IMR-90 (cell line): ENCODE measurements around the gene CYP4X1. TPM values are rescaled to one million over a fixed set of nuclear protein-coding genes. Genes with fewer than 3 reads are reported as not detected.

ENCODE experiments used
- ATAC-seq: fragments of 200-7000 bp; cut with Tn5 transposase; 2 replicates; pipeline ENCODE4 v1.9.1; 2020; ENCODE audit warnings: low read depth, mild to moderate bottlenecking, moderate library complexity
- BruUV-seq: library from RNA; stranded (reverse); fragments of 400-500 nt; replicated peaks from 2 replicates; lab custom pipeline; 2021; lab: Mats Ljungman, UMichigan
- CTCF ChIA-PET: fragments of 300-600 bp; formaldehyde crosslinking; extraction: SDS; loops from one replicate; lab custom pipeline; 2021; ENCODE audit warnings: antibody characterized with exemption; lab: Yijun Ruan, JAX
- POLR2A ChIA-PET: fragments of 300-600 bp; sonication (Branson Sonifier 250); formaldehyde crosslinking; loops from one replicate; lab custom pipeline; 2022; ENCODE audit warnings: antibody characterized with exemption; ENCODE audit not compliant: unreplicated experiment; lab: Charles Lee
- DNase-seq: peaks from one replicate; pipeline ENCODE4 v3.0.0; 2013
- H2AFZ ChIP-seq: replicated peaks from 2 replicates; pipeline ENCODE3; 2013; ENCODE audit warnings: low read length, mild to moderate bottlenecking; ENCODE audit not compliant: poor library complexity
- H2AK5ac ChIP-seq: 2 replicates; pipeline ENCODE4 v1.6.1; 2013; ENCODE audit warnings: low read depth, low read length, inconsistent platforms
- H2AK9ac ChIP-seq: replicated peaks from 2 replicates; pipeline ENCODE3; 2013; ENCODE audit warnings: mild to moderate bottlenecking, low read depth, low read length, moderate library complexity; ENCODE audit not compliant: poor library complexity
- H2BK120ac ChIP-seq: 2 replicates; pipeline ENCODE4 v1.6.1; 2013; ENCODE audit warnings: low read depth, low read length, inconsistent platforms
- H2BK15ac ChIP-seq: 3 replicates; pipeline ENCODE4 v1.6.1; 2013; ENCODE audit warnings: low read depth, low read length, inconsistent platforms
- H2BK20ac ChIP-seq: 2 replicates; pipeline ENCODE4 v1.6.1; 2013; ENCODE audit warnings: low read depth, mild to moderate bottlenecking, inconsistent platforms, low read length, moderate library complexity
- H2BK5ac ChIP-seq: 2 replicates; pipeline ENCODE4 v1.6.1; 2013; ENCODE audit warnings: mild to moderate bottlenecking, low read depth, low read length, inconsistent platforms; ENCODE audit not compliant: poor library complexity, severe bottlenecking
- H3K14ac ChIP-seq: replicated peaks from 2 replicates; pipeline ENCODE4 v1.6.1; 2013; ENCODE audit warnings: low read depth, low read length, inconsistent platforms
- H3K18ac ChIP-seq: 2 replicates; pipeline ENCODE4 v1.6.1; 2013; ENCODE audit warnings: low read depth, low read length, control low read depth
- H3K23ac ChIP-seq: 2 replicates; pipeline ENCODE4 v1.6.1; 2013; ENCODE audit warnings: low read depth, low read length, inconsistent platforms
- H3K27ac ChIP-seq: 2 replicates; pipeline ENCODE4 v1.5.1; 2013; ENCODE audit warnings: mild to moderate bottlenecking, control low read depth, low read length; ENCODE audit not compliant: insufficient read depth
- H3K27me3 ChIP-seq: 2 replicates; pipeline ENCODE4 v1.6.1; 2013; ENCODE audit warnings: low read length; ENCODE audit not compliant: control insufficient read depth, insufficient read depth
- H3K36me3 ChIP-seq: 2 replicates; pipeline ENCODE4 v1.6.1; 2013; ENCODE audit warnings: low read length, mixed read lengths; ENCODE audit not compliant: control insufficient read depth, insufficient read depth
- H3K4ac ChIP-seq: 2 replicates; pipeline ENCODE4 v1.6.1; 2013; ENCODE audit warnings: low read depth, low read length, inconsistent platforms
- H3K4me1 ChIP-seq: 2 replicates; pipeline ENCODE4 v1.6.1; 2013; ENCODE audit warnings: low read length, mixed read lengths; ENCODE audit not compliant: control insufficient read depth, insufficient read depth
- H3K4me2 ChIP-seq: 2 replicates; pipeline ENCODE4 v1.6.1; 2013; ENCODE audit warnings: low read depth, mild to moderate bottlenecking, control low read depth, low read length, moderate library complexity
- H3K4me3 ChIP-seq: 2 replicates; pipeline ENCODE4 v1.5.1; 2013; ENCODE audit warnings: low read depth, mild to moderate bottlenecking, control low read depth, low read length, moderate library complexity; ENCODE audit not compliant: insufficient read depth
- H3K56ac ChIP-seq: 2 replicates; pipeline ENCODE4 v1.6.1; 2013; ENCODE audit warnings: low read length, inconsistent platforms; ENCODE audit not compliant: insufficient read depth; ENCODE audit errors: extremely low read depth
- H3K79me1 ChIP-seq, 2 experiments: 2 replicates each; pipeline ENCODE4 v1.6.1; 2013; ENCODE audit warnings: low read length in 2 of 2, inconsistent platforms in 1 of 2, low read depth in 1 of 2
- H3K9ac ChIP-seq: 2 replicates; pipeline ENCODE4 v1.6.1; 2013; ENCODE audit warnings: low read depth, low read length, control low read depth
- H3K9me1 ChIP-seq: 2 replicates; pipeline ENCODE4 v1.6.1; 2013; ENCODE audit warnings: low read length, inconsistent platforms; ENCODE audit not compliant: insufficient read depth
- H3K9me3 ChIP-seq: 2 replicates; pipeline ENCODE4 v1.6.1; 2013; ENCODE audit warnings: low read length; ENCODE audit not compliant: control insufficient read depth, insufficient read depth
- H4K20me1 ChIP-seq: 2 replicates; pipeline ENCODE4 v1.6.1; 2013; ENCODE audit warnings: low read length, inconsistent platforms; ENCODE audit not compliant: insufficient read depth
- H4K5ac ChIP-seq: 2 replicates; pipeline ENCODE4 v1.6.1; 2013; ENCODE audit warnings: mild to moderate bottlenecking, low read depth, low read length, control low read depth
- H4K8ac ChIP-seq, 2 experiments: 2 replicates each; pipeline ENCODE4 v1.6.1; 2013; ENCODE audit warnings: low read depth in 2 of 2, low read length in 2 of 2, control low read depth in 1 of 2, inconsistent platforms in 1 of 2
- H4K91ac ChIP-seq: 2 replicates; pipeline ENCODE4 v1.6.1; 2013; ENCODE audit warnings: low read depth, low read length, inconsistent platforms; ENCODE audit not compliant: insufficient read depth
- BHLHE40 ChIP-seq: fragments of 150-350 bp; IDR thresholded peaks from 2 replicates; pipeline ENCODE4 v1.6.1; 2016; ENCODE audit warnings: mild to moderate bottlenecking, low read depth, low read length
- CEBPB ChIP-seq: IDR thresholded peaks from 2 replicates; pipeline ENCODE4 v1.6.1; 2012; ENCODE audit warnings: low read depth, low read length, improper control_type of control experiment
- CHD1 ChIP-seq: IDR thresholded peaks from 2 replicates; pipeline ENCODE4 v1.6.1; 2012; ENCODE audit warnings: low read depth, low read length, improper control_type of control experiment
- CTCF ChIP-seq: conservative IDR thresholded peaks from 2 replicates; pipeline ENCODE4 v1.5.1; 2012; ENCODE audit warnings: mild to moderate bottlenecking, low read depth, low read length, improper control_type of control experiment
- ELK1 ChIP-seq: fragments of 150-350 bp; IDR thresholded peaks from 2 replicates; pipeline ENCODE4 v1.6.1; 2016; ENCODE audit warnings: low read depth, mild to moderate bottlenecking, low read length, moderate library complexity, borderline replicate concordance
- FOS ChIP-seq: fragments of 150-350 bp; IDR thresholded peaks from 2 replicates; pipeline ENCODE4 v1.6.1; 2016; ENCODE audit warnings: low read depth, low read length
- MAFK ChIP-seq: IDR thresholded peaks from 2 replicates; pipeline ENCODE4 v1.6.1; 2012; ENCODE audit warnings: low read depth, low read length, improper control_type of control experiment
- MAZ ChIP-seq: IDR thresholded peaks from 2 replicates; pipeline ENCODE4 v1.6.1; 2012; ENCODE audit warnings: low read depth, mild to moderate bottlenecking, low read length, improper control_type of control experiment, moderate library complexity, borderline replicate concordance
- MXI1 ChIP-seq: IDR thresholded peaks from 2 replicates; pipeline ENCODE4 v1.6.1; 2012; ENCODE audit warnings: low read depth, mild to moderate bottlenecking, low read length, moderate library complexity, borderline replicate concordance
- NFE2L2 ChIP-seq: fragments of 150-350 bp; IDR thresholded peaks from 2 replicates; pipeline ENCODE4 v1.6.1; 2016; ENCODE audit warnings: low read depth, mild to moderate bottlenecking, low read length
- POLR2A ChIP-seq: IDR thresholded peaks from 2 replicates; pipeline ENCODE4 v1.6.1; 2012; ENCODE audit warnings: mild to moderate bottlenecking, low read depth, low read length
- RAD21 ChIP-seq: IDR thresholded peaks from 2 replicates; pipeline ENCODE4 v1.6.1; 2012; ENCODE audit warnings: low read length, improper control_type of control experiment
- RCOR1 ChIP-seq: IDR thresholded peaks from 2 replicates; pipeline ENCODE4 v1.6.1; 2012; ENCODE audit warnings: mild to moderate bottlenecking, low read length, improper control_type of control experiment; ENCODE audit not compliant: insufficient replicate concordance
- RFX5 ChIP-seq: IDR thresholded peaks from 2 replicates; pipeline ENCODE4 v1.8.0; 2012; ENCODE audit warnings: low read depth, mild to moderate bottlenecking, low read length, moderate library complexity
- SMC3 ChIP-seq: fragments of 150-350 bp; IDR thresholded peaks from 2 replicates; pipeline ENCODE4 v1.6.1; 2016; ENCODE audit warnings: low read depth, mild to moderate bottlenecking, antibody characterized with exemption, low read length, moderate library complexity
- USF2 ChIP-seq: fragments of 150-350 bp; IDR thresholded peaks from 2 replicates; pipeline ENCODE4 v1.6.1; 2017; ENCODE audit warnings: mild to moderate bottlenecking, antibody characterized with exemption, low read length, low read depth
- WGBS, 2 experiments: methylation state at CpG; one replicate each; pipeline versions ENCODE4 v1.1.5 to v1.1.7; 2013; ENCODE audit warnings: missing lambda C conversion rate in 2 of 2; ENCODE audit not compliant: insufficient read length in 1 of 2; ENCODE audit errors: extremely low coverage in 2 of 2; 5-methylcytosine and 5-hydroxymethylcytosine counted together
- dilution Hi-C: fragments of 300-500 bp; cut with HindIII; formaldehyde crosslinking; loops from one replicate; pipeline ENCODE4 v1.14.3; 2018; ENCODE audit warnings: low sequenced_read_pairs; ENCODE audit not compliant: unreplicated experiment
- in situ Hi-C: fragments of 300-500 bp; cut with MboI; formaldehyde crosslinking; loops from 3 replicates; pipeline ENCODE4 v1.14.3; 2019; ENCODE audit warnings: low sequenced_read_pairs, inconsistent platforms, mixed read lengths
- intact Hi-C: fragments of 100-400 bp; cut with micrococcal nuclease; formaldehyde crosslinking; loops from 2 replicates; pipeline ENCODE4 v1.10.0; 2022
- polyA plus RNA-seq, 3 experiments: library from polyadenylated mRNA; depleted of rRNA; stranded (reverse); fragments of >200 nt; gene quantifications; 2 replicates each; pipeline ENCODE4 v1.2.3, GENCODE V29; 2012; ENCODE audit warnings: low replicate concordance in 1 of 3
- total RNA-seq: library from RNA; depleted of rRNA; stranded (reverse); fragments of >200 nt; gene quantifications from 2 replicates; pipeline ENCODE4 v1.2.3, GENCODE V29; 2012

Gene CYP4X1
- total and polyA plus RNA-seq, 2 of the 4 experiments (the other 2 are of a cell fraction): not detected

- no peak overlapping the region for H3K4ac ChIP-seq
- no peaks in the 10 kb centered on the region for H3K27me3 ChIP-seq
- ChIA-PET CTCF (no interaction called here), POLR2A (no interaction called here)
- H4K20me1 ChIP-seq: no peaks in the 10 kb centered on the region
- H2AK5ac ChIP-seq: no peak overlapping the region
- no peaks in the 10 kb centered on the region for H3K79me1 ChIP-seq
- TF ChIP-seq ELK1 (no peak), CHD1 (no peak), CEBPB (no peak), USF2 (no peak), CTCF (no peak), RAD21 (no peak), FOS (no peak), SMC3 (no peak), MAFK (no peak), NFE2L2 (no peak), RCOR1 (no peak), RFX5 (no peak), BHLHE40 (no peak), MXI1 (no peak), POLR2A (no peak), MAZ (no peak)
- no peak overlapping the region for H4K5ac ChIP-seq
- no peak overlapping the region for H4K8ac ChIP-seq
- H3K4me1 ChIP-seq: no peaks in the 10 kb centered on the region
- H3K4me3 ChIP-seq: no peak overlapping the region
- H3K9ac ChIP-seq: no peak overlapping the region
- no TSS peak for BruUV-seq
- H3K23ac ChIP-seq: no peak overlapping the region
- no peak for ATAC-seq
- H3K36me3 ChIP-seq: no peaks in the 10 kb centered on the region
- no peak overlapping the region for H2BK120ac ChIP-seq
- DNase-seq: no peak
- no CpG with 5 or more reads among the region's 3 CpGs for WGBS, 2 experiments
- H2BK20ac ChIP-seq: no peak overlapping the region
- H2BK5ac ChIP-seq: no peak overlapping the region
- H3K18ac ChIP-seq: no peak overlapping the region
- intact Hi-C loops: no loop called here
- no peak overlapping the region for H4K91ac ChIP-seq
- H2AFZ ChIP-seq: no peak overlapping the region
- no peak overlapping the region for H3K14ac ChIP-seq
- H3K56ac ChIP-seq: no peak overlapping the region
- H3K27ac ChIP-seq: no peak overlapping the region
- H3K9me1 ChIP-seq: no peaks in the 10 kb centered on the region
- no peak overlapping the region for H2AK9ac ChIP-seq
- no peak overlapping the region for H3K4me2 ChIP-seq
- dilution Hi-C loops: no loop called here
- no peak overlapping the region for H2BK15ac ChIP-seq
- no peaks in the 10 kb centered on the region for H3K9me3 ChIP-seq
- in situ Hi-C loops: no loop called here
These were observed 6.8 kb downstream of the CYP4X1 start for GRCh38 chr1:47030170-47030805.
